NB4 (cell line): Measurements from ENCODE around the gene DDX27.

Experiments used
- DNase-seq: peaks from one replicate; pipeline ENCODE4 v3.0.0; 2010; ENCODE audit warnings: low read depth
- H3K4me3 ChIP-seq: one replicate; pipeline ENCODE4 v1.5.1; 2011; ENCODE audit warnings: mild to moderate bottlenecking, low read depth, low read length, moderate library complexity
- MAX ChIP-seq: IDR thresholded peaks from 2 replicates; pipeline ENCODE4 v1.6.1; 2011; ENCODE audit warnings: low read depth, low read length
- MYC ChIP-seq: IDR thresholded peaks from 2 replicates; pipeline ENCODE4 v1.6.1; 2011; ENCODE audit warnings: low read depth, low read length
- POLR2A ChIP-seq: IDR thresholded peaks from 2 replicates; pipeline ENCODE4 v1.6.1; 2011; ENCODE audit warnings: mild to moderate bottlenecking; ENCODE audit not compliant: insufficient read length; ENCODE audit errors: extremely low read depth
- TF ChIP-seq, protein P1 (sequence below): IDR thresholded peaks from one replicate; pipeline ENCODE4 v1.5.1; 2012; ENCODE audit warnings: low read depth, low read length

DDX27 gene

DNA sequence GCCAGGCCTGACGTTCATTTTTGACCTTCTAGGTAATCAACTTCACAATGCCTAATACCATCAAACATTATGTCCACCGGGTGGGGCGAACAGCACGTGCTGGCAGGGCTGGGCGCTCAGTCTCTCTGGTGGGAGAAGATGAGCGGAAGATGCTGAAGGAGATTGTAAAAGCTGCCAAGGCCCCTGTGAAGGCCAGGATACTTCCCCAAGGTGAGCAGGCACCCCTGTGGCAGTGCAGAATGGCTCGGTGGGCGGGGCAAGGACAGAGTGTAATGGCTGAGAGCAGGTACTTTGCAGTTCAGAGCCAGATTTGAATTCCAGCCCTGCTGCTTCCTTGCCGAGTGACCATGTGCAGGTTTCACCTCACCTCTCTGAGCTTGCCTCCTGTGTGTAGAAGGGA lies 17.1 kb downstream of the DDX27 start:
- no peak for DNase-seq
- TF ChIP-seq MAX (no peak), MYC (no peak), POLR2A (no peak)
- TF ChIP-seq, protein P1, sequence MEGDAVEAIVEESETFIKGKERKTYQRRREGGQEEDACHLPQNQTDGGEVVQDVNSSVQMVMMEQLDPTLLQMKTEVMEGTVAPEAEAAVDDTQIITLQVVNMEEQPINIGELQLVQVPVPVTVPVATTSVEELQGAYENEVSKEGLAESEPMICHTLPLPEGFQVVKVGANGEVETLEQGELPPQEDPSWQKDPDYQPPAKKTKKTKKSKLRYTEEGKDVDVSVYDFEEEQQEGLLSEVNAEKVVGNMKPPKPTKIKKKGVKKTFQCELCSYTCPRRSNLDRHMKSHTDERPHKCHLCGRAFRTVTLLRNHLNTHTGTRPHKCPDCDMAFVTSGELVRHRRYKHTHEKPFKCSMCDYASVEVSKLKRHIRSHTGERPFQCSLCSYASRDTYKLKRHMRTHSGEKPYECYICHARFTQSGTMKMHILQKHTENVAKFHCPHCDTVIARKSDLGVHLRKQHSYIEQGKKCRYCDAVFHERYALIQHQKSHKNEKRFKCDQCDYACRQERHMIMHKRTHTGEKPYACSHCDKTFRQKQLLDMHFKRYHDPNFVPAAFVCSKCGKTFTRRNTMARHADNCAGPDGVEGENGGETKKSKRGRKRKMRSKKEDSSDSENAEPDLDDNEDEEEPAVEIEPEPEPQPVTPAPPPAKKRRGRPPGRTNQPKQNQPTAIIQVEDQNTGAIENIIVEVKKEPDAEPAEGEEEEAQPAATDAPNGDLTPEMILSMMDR = no peak
- H3K4me3 ChIP-seq = no peak overlapping the region

DNA sequence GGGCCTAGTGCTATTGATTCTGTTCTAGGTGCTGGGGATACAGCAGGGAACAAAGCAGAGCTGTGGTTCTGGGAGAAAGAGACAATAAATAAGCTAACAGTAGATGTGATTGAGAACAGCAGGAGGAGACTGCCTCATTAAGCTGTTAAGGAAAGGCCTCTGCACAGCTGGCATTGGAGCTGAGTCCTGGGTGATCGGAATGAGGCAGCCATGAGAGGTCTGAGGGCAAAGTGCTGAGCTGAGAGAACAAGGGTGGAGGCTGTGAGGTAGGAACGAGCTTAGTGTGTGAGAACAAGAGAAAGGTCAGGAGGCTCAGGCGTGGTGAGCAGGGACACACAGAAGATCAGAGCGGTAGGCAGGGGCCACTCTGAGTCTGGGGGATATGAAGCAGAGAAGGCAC lies 18.3 kb downstream of the DDX27 start:
- TF ChIP-seq, protein P1 = no peak
- TF ChIP-seq MYC (no peak), POLR2A (no peak), MAX (no peak)
- DNase-seq = no peak

GRCh38 chr20:49245921-49246740 lies 26.9 kb downstream of the DDX27 start:
- DNase-seq = peak; percentile 68
- no peak overlapping the region for H3K4me3 ChIP-seq
- TF ChIP-seq MAX = no peak
- TF ChIP-seq, protein P1 = peak; percentile 82

More for the DNA sequence above, 18.3 kb downstream of the DDX27 start:
- no peak overlapping the region for H3K4me3 ChIP-seq

GRCh38 chr20:49247169-49247723 lies 28.0 kb downstream of the DDX27 start:
- no peak for TF ChIP-seq POLR2A
- TF ChIP-seq MAX = no peak
- TF ChIP-seq MYC = no peak
- TF ChIP-seq, protein P1 = no peak

GRCh38 chr20:49247792-49248191 lies 28.6 kb downstream of the DDX27 start:
- TF ChIP-seq MYC (no peak), MAX (no peak), POLR2A (no peak)
- TF ChIP-seq, protein P1 = no peak
- no peak overlapping the region for H3K4me3 ChIP-seq
- no peak for DNase-seq

More at GRCh38 chr20:49247169-49247723, 28.0 kb downstream of the DDX27 start:
- no peak overlapping the region for H3K4me3 ChIP-seq
- DNase-seq = no peak
